Chondrocyte (in vitro differentiated cells): ENCODE measurements around the gene KAZN. TPM values are rescaled to one million over a fixed set of nuclear protein-coding genes. Genes with fewer than 3 reads are reported as not detected.

ENCODE experiments used
- DNase-seq: peaks from one replicate; pipeline ENCODE4 v3.0.0; 2021; ENCODE audit warnings: mixed read lengths, low spot score
- H3K27ac Mint-ChIP-seq: one replicate; pipeline ENCODE4 v1.8.0; 2021; ENCODE audit warnings: mild to moderate bottlenecking, moderate library complexity, mixed read lengths; ENCODE audit not compliant: unreplicated experiment
- H3K27me3 Mint-ChIP-seq: 2 replicates; pipeline ENCODE4 v1.8.0; 2021; ENCODE audit warnings: low read depth, mixed read lengths
- H3K36me3 Mint-ChIP-seq: 2 replicates; pipeline ENCODE4 v1.8.0; 2021; ENCODE audit warnings: low read depth, mixed read lengths
- H3K4me1 Mint-ChIP-seq: 2 replicates; pipeline ENCODE4 v1.8.0; 2021; ENCODE audit warnings: low read depth, mild to moderate bottlenecking, mixed read lengths
- H3K4me3 Mint-ChIP-seq: one replicate; pipeline ENCODE4 v1.8.0; 2021; ENCODE audit warnings: mild to moderate bottlenecking, moderate library complexity, mixed read lengths; ENCODE audit not compliant: unreplicated experiment
- H3K9me3 Mint-ChIP-seq: 2 replicates; pipeline ENCODE4 v1.8.0; 2021; ENCODE audit warnings: low read depth, mixed read lengths
- total RNA-seq: library from RNA; stranded (reverse); gene quantifications from 3 replicates; pipeline ENCODE4 v1.2.1, GENCODE V29; 2021
- TF ChIP-seq, protein P1 (sequence below): fragments of 200-600 bp; sonication (generic); IDR thresholded peaks from 2 replicates; pipeline ENCODE4 v1.5.0; 2021; ENCODE audit warnings: antibody characterized with exemption, mild to moderate bottlenecking, moderate library complexity

Gene KAZN
- total RNA-seq, 1 donor from 2014 or later: 29.6 TPM

- Mint-ChIP-seq H3K27ac (no peak overlapping the region), H3K36me3 (no peaks in the 10 kb centered on the region), H3K9me3 (no peaks in the 10 kb centered on the region), H3K4me3 (no peak overlapping the region), H3K27me3 (peaks cover 25% of the 10 kb centered on the region), H3K4me1 (no peaks in the 10 kb centered on the region)
- TF ChIP-seq, protein P1, sequence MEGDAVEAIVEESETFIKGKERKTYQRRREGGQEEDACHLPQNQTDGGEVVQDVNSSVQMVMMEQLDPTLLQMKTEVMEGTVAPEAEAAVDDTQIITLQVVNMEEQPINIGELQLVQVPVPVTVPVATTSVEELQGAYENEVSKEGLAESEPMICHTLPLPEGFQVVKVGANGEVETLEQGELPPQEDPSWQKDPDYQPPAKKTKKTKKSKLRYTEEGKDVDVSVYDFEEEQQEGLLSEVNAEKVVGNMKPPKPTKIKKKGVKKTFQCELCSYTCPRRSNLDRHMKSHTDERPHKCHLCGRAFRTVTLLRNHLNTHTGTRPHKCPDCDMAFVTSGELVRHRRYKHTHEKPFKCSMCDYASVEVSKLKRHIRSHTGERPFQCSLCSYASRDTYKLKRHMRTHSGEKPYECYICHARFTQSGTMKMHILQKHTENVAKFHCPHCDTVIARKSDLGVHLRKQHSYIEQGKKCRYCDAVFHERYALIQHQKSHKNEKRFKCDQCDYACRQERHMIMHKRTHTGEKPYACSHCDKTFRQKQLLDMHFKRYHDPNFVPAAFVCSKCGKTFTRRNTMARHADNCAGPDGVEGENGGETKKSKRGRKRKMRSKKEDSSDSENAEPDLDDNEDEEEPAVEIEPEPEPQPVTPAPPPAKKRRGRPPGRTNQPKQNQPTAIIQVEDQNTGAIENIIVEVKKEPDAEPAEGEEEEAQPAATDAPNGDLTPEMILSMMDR: no peak
- no peak for DNase-seq
Measured at GRCh38 chr1:14694589-14694988, 96.1 kb downstream of the KAZN start.

DNA sequence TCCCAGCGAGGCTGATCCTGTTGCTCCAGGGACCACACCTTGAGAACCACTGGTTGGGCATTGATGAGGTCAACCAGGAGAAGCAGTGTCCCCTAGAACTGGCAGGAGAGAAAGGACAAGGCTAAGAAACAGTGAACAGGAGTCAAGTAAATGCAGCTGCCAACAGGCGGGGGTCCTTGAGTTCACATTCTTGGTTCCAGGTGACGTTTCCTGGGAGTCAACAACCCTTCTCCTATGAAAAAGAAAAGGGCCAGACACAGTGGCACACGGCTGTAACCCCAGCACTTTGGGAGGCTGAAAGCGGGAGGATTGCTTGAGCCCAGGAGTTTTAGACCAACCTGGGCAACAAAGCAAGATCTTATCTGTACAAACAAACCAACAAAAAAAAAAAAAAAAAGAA lies 98.3 kb downstream of the KAZN start:
- no peaks in the 10 kb centered on the region for H3K4me1 Mint-ChIP-seq
- no peaks in the 10 kb centered on the region for H3K36me3 Mint-ChIP-seq
- no peak for DNase-seq
- H3K27me3 Mint-ChIP-seq: peaks cover 23% of the 10 kb centered on the region
- H3K4me3 Mint-ChIP-seq: no peak overlapping the region
- TF ChIP-seq, protein P1: no peak
- H3K27ac Mint-ChIP-seq: no peak overlapping the region
- no peaks in the 10 kb centered on the region for H3K9me3 Mint-ChIP-seq

GRCh38 chr1:14697353-14697752 lies 98.9 kb downstream of the KAZN start:
- no peak for DNase-seq
- Mint-ChIP-seq H3K4me3 (no peak overlapping the region), H3K27ac (no peak overlapping the region), H3K27me3 (peaks cover 23% of the 10 kb centered on the region), H3K36me3 (no peaks in the 10 kb centered on the region), H3K9me3 (no peaks in the 10 kb centered on the region), H3K4me1 (no peaks in the 10 kb centered on the region)
- TF ChIP-seq, protein P1: no peak

DNA sequence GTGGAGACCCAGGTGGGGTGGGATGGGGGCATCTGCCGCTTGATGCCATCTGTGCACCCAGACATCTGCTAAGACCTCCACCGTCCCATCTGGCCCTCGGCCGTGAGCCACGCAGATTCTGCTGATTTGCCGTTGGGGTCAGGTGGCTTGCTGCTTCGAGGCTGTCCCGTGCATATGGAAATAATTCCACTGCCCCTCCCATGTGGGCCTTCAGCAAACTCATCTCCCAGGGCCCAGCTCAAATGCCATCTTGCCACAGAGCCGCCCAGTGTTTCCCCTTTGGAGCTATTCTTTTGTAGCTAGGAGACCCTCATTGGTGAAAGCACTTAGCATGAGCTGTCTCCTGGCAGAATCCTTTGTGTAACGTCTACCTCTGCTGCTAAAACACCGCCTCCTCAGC lies 99.8 kb downstream of the KAZN start:
- Mint-ChIP-seq H3K9me3 (no peaks in the 10 kb centered on the region), H3K4me1 (no peaks in the 10 kb centered on the region), H3K27ac (no peak overlapping the region), H3K27me3 (peaks cover 20% of the 10 kb centered on the region), H3K4me3 (no peak overlapping the region), H3K36me3 (no peaks in the 10 kb centered on the region)
- DNase-seq: no peak
- TF ChIP-seq, protein P1: no peak

GRCh38 chr1:14699620-14700019 lies 101.1 kb downstream of the KAZN start:
- H3K27ac Mint-ChIP-seq: no peak overlapping the region
- no peaks in the 10 kb centered on the region for H3K4me1 Mint-ChIP-seq
- no peak overlapping the region for H3K4me3 Mint-ChIP-seq
- H3K27me3 Mint-ChIP-seq: peaks cover 12% of the 10 kb centered on the region
- no peaks in the 10 kb centered on the region for H3K36me3 Mint-ChIP-seq
- H3K9me3 Mint-ChIP-seq: no peaks in the 10 kb centered on the region
- DNase-seq: no peak
- TF ChIP-seq, protein P1: no peak
